Measurements from ENCODE around the gene CFAP119.

CFAP119 gene

GRCh38 chr16:30760577-30761426 lies 1.1 kb downstream of the CFAP119 start:
- peak in 1 of 2 experiments; percentile 53 for DNase-seq

GRCh38 chr16:30760001-30760559 lies 1.8 kb downstream of the CFAP119 start:
- no peak for DNase-seq

- no peak for DNase-seq
Observed at GRCh38 chr16:30758988-30759491, 2.8 kb downstream of the CFAP119 start.

- no peak for DNase-seq
Observed at GRCh38 chr16:30757316-30757715, 4.5 kb downstream of the CFAP119 start.

GRCh38 chr16:30756781-30757100 lies 5.1 kb downstream of the CFAP119 start:
- no peak for DNase-seq

GRCh38 chr16:30755955-30756780 lies 5.7 kb downstream of the CFAP119 start:
- DNase-seq, result no peak

GRCh38 chr16:30753596-30753995 lies 8.3 kb downstream of the CFAP119 start:
- DNase-seq, result no peak

GRCh38 chr16:30750876-30751465 lies 10.9 kb downstream of the CFAP119 start:
- no peak for DNase-seq

GRCh38 chr16:30750201-30750600 lies 11.7 kb downstream of the CFAP119 start:
- no peak for DNase-seq

- DNase-seq, result peak in 1 of 2 experiments; percentile 33
Observed at GRCh38 chr16:30748634-30749445, 13.0 kb downstream of the CFAP119 start.

GRCh38 chr16:30747799-30748633 lies 13.8 kb downstream of the CFAP119 start, which contains the start of gene PHKG2:
Gene PHKG2, plus strand, starts transcription at chr16:30748425. Its CDS starts 396 bp downstream, at chr16:30748821.
- DNase-seq, result peak; percentile 96 to 99

- DNase-seq, result no peak
Observed at GRCh38 chr16:30747331-30747730, 14.5 kb downstream of the CFAP119 start.

GRCh38 chr16:30746638-30747175 lies 15.2 kb downstream of the CFAP119 start:
- no peak for DNase-seq

- no peak for DNase-seq
Observed at GRCh38 chr16:30745082-30745481, 16.8 kb downstream of the CFAP119 start.

GRCh38 chr16:30744183-30744582 lies 17.7 kb downstream of the CFAP119 start:
- no peak for DNase-seq

GRCh38 chr16:30743716-30744115 lies 18.1 kb downstream of the CFAP119 start:
- no peak for DNase-seq

GRCh38 chr16:30741461-30741914 lies 20.4 kb downstream of the CFAP119 start:
- DNase-seq, result peak in 1 of 2 experiments; percentile 11

- DNase-seq, result peak in 1 of 2 experiments; percentile 54
Observed at GRCh38 chr16:30740364-30741251, 21.3 kb downstream of the CFAP119 start.
